ENCODE data around the gene OR2D2.
"Not testable (repeated sequence)": the region's sequence is repeated elsewhere in the genome, so short reads cannot be mapped to it uniquely, and the experiment has no call there.

Gene OR2D2

DNA sequence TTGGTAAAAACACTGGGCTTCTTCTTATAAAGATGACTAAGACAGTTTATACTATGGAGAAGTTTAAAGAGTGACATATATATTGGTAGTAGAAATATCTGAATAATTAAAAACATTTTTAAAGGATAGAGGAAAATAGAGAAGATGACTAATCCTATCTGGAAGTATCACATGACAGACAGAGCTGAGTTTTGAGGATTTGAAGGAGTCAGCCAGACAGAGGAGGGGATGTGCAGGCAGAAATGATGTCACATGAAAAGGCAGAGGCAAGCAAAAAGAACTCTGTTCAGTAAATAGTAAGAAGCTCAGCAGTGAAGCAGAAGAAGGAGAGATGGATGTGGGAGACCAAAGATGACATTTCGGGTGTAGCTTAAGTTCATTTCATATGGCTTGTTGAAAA is 27.9 kb downstream of the OR2D2 start:
- DNase-seq (ENCODE audit: low read depth, low spot score) = no peak
- in situ Hi-C loops (cut with HindIII; ENCODE audit: low sequenced_read_pairs) = no loop called here
- TF ChIP-seq CTCF (IDR thresholded peaks at IDR 0.05; ENCODE audit: low read depth, low read length) = no peak
- H3K4me3 ChIP-seq (ENCODE audit: low read depth, low read length) = no peak overlapping the region

- TF ChIP-seq CTCF (IDR thresholded peaks at IDR 0.05; ENCODE audit: low read depth, low read length) = no peak
- DNase-seq (ENCODE audit: low read depth, low spot score) = peak; percentile 3
- no peak within 1 kb of the TSS for H3K4me3 ChIP-seq (ENCODE audit: low read depth, low read length)
- in situ Hi-C loops (cut with HindIII; ENCODE audit: low sequenced_read_pairs) = no loop called here
These were observed 29.3 kb downstream of the OR2D2 start, which contains the start of gene OR10A2 for GRCh38 chr11:6862961-6863360. Gene OR10A2 (plus strand): TSS chr11:6863057. CDS start chr11:6869755, 6,698 bp downstream.

- in situ Hi-C loops (cut with HindIII; ENCODE audit: low sequenced_read_pairs) = no loop called here
- DNase-seq (ENCODE audit: low read depth, low spot score) = no peak
- no peak overlapping the region for H3K4me3 ChIP-seq (ENCODE audit: low read depth, low read length)
- TF ChIP-seq CTCF (IDR thresholded peaks at IDR 0.05; ENCODE audit: low read depth, low read length) = no peak
These were observed 35.4 kb downstream of the OR2D2 start for GRCh38 chr11:6856871-6857270.

DNA sequence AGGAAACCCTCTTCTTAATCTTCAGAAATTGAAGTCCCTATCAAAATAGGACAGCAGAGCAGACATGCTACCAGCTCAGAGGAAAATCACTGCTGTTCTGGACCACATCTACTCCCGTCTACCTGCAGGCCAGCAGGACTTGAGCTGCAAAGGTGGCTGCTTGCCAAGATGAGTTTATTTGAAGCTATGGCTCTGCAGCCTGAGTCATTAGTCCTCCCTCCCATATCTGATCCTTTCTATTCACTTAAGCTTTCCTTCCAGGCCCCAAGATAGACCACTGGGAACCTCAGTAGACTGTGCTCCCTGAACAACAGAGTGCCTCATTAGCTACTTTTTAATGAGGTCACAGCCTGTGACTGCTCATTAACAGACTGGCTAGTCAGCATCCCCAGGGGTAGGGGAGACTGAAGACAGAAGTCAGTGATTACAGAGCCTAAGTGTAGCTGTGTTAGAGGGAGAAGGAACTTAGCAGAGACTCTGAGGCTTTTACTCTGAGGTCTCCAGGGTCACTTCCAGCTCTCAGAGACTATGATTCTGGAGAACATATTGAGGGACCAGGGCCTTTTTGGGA is 36.2 kb downstream of the OR2D2 start:
- peak; percentile 8 for DNase-seq (ENCODE audit: low read depth, low spot score)
- no peak for TF ChIP-seq CTCF (IDR thresholded peaks at IDR 0.05; ENCODE audit: low read depth, low read length)
- in situ Hi-C loops (cut with HindIII; ENCODE audit: low sequenced_read_pairs) = no loop called here
- H3K4me3 ChIP-seq (ENCODE audit: low read depth, low read length) = no peak overlapping the region

DNA sequence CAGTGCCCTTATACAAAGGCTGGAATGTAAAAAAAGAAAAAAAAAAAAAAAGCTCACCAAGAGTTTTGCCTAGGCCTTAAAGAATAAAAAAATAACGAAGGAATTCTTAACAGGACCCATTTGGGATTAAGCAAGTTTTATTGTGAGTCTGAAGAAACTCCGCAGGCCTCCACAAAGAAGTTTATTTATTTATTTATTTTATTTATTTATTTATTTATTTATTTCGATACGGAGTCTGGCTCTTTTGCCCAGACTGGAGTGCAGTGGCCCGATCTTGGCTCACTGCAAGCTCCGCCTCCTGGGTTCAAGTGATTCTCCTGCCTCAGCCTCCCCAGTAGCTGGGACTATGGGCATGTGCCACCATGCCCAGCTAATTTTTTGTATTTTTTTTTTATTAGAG is 37.5 kb downstream of the OR2D2 start:
- in situ Hi-C loops (cut with HindIII; ENCODE audit: low sequenced_read_pairs); H3K4me3 ChIP-seq (ENCODE audit: low read depth, low read length); DNase-seq (ENCODE audit: low read depth, low spot score): not testable (repeated sequence)

- no peak overlapping the region for H3K4me3 ChIP-seq (ENCODE audit: low read depth, low read length)
- in situ Hi-C loops (cut with HindIII; ENCODE audit: low sequenced_read_pairs) = no loop called here
- no peak for DNase-seq (ENCODE audit: low read depth, low spot score)
- TF ChIP-seq CTCF (IDR thresholded peaks at IDR 0.05; ENCODE audit: low read depth, low read length) = no peak
These were observed 41.8 kb downstream of the OR2D2 start for GRCh38 chr11:6850526-6850925.

DNA sequence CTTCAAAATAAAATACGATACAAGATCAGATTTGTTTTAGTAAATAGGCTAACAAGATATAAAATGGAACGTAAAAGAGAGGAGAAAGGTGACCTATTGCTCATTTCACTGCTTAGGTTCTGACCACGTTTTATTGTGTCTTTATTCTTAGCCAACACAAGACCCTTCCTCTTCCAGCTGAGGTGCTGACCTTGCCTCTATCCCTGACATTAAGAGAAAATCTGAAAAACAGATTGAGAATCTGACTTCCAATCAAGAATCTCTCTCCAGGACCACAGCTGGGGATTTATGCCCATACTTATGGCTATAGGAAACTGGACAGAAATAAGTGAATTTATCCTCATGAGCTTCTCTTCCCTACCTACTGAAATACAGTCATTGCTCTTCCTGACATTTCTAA is 46.9 kb downstream of the OR2D2 start, which contains the start of gene OR10A5:
Gene OR10A5, plus strand, starts transcription at position 301 of the 400 bp plus-strand sequence. Its CDS starts 0 bp downstream, at position 301.
- in situ Hi-C loops (cut with HindIII; ENCODE audit: low sequenced_read_pairs) = no loop called here
- H3K4me3 ChIP-seq (ENCODE audit: low read depth, low read length) = no peak within 1 kb of the TSS
- TF ChIP-seq CTCF (IDR thresholded peaks at IDR 0.05; ENCODE audit: low read depth, low read length) = no peak
- DNase-seq (ENCODE audit: low read depth, low spot score) = no peak
